Measurements from ENCODE around the gene COPE. TPM values are rescaled to one million over a fixed set of nuclear protein-coding genes. Genes with fewer than 3 reads are reported as not detected.

COPE gene
- total RNA-seq, 1 donor from 2014 or later: 128 TPM

DNA sequence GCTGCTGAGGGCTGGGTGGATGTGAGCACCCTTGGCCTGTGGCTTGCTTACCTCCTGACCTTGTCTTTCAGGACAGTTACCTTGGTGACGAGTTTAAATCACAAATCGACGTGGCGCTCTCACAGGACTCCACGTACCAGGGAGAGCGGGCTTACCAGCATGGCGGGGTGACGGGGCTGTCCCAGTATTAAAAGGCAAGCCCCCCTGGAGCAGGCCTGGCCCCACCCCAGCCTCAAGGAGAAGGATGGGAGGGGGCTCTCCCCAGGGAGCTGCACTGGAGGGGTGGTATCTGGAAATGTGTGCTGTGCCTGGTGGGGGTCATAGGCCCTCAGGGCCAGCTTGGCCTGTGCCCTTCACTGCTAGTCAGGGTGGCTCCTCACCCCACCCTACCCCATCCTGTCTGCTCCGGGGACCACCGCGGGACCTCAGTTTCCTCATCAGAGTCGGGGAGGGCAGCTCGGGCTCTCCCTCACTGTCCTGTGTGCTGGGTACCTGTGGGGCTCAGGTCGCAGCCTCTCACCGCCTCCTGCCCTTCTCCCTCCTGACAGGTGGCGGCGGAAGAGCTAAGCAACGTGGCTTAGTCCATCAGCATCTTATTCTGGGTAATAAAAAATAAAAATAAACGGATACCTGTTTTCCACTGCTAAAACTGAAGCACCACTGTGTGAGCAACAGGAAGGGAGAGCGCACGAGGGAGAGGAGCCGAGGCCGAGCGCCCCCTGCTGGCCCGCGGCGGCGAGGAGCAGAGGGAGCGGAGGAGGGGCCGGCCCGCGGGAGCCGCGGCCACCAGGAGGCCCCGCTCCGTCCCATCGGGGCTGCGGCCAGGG, 53.0 kb downstream of the COPE start:
- Histone ChIP-seq H3K27ac (replicated peaks) (no peak overlapping the region), H3K4me1 (peaks cover 25% of the 10 kb centered on the region), H3K4me3 (no peak overlapping the region), H3K27me3 (ENCODE audit: low read depth) (peaks cover 21% of the 10 kb centered on the region), H3K36me3 (peaks cover 65% of the 10 kb centered on the region), H3K9me3 (replicated peaks) (no peaks in the 10 kb centered on the region)
- peak; percentile 66 for DNase-seq
- TF ChIP-seq, protein P1, sequence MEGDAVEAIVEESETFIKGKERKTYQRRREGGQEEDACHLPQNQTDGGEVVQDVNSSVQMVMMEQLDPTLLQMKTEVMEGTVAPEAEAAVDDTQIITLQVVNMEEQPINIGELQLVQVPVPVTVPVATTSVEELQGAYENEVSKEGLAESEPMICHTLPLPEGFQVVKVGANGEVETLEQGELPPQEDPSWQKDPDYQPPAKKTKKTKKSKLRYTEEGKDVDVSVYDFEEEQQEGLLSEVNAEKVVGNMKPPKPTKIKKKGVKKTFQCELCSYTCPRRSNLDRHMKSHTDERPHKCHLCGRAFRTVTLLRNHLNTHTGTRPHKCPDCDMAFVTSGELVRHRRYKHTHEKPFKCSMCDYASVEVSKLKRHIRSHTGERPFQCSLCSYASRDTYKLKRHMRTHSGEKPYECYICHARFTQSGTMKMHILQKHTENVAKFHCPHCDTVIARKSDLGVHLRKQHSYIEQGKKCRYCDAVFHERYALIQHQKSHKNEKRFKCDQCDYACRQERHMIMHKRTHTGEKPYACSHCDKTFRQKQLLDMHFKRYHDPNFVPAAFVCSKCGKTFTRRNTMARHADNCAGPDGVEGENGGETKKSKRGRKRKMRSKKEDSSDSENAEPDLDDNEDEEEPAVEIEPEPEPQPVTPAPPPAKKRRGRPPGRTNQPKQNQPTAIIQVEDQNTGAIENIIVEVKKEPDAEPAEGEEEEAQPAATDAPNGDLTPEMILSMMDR (IDR thresholded peaks at IDR 0.05; ENCODE audit: borderline replicate concordance): peak; percentile 99
- intact Hi-C loops (cut with micrococcal nuclease): no loop called here

DNA sequence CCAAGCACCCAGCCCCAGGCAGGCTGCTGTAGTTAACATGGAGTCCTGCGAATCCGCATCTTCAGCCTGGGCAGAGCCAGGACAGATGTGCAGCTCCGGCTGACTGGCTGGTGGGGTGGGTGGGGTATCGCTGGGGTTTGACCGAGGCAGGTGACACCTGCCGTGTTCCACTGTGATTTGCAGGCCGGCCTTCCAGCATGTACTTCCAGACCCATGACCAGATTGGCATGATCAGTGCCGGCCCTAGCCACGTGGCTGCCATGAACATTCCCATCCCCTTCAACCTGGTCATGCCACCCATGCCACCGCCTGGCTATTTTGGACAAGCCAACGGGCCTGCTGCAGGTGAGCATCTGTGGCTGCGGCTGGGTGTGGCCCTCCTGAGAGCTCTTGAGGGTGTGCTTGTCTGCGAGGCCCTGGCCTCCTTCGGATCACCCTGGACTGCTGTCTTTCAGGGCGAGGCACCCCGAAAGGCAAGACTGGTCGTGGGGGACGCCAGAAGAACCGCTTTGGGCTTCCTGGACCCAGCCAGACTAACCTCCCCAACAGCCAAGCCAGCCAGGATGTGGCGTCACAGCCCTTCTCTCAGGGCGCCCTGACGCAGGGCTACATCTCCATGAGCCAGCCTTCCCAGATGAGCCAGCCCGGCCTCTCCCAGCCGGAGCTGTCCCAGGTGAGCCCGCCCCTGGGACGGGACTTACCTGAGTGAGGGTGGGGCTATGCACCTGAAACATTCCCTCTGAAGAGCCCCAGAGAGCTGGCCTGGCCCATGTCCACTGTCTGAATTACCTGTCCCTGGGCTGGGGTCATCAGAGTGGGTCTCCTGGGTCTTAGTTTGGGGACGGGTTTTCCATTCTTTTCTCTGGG, 53.8 kb downstream of the COPE start:
- intact Hi-C loops (cut with micrococcal nuclease): no loop called here
- no peak for DNase-seq

DNA sequence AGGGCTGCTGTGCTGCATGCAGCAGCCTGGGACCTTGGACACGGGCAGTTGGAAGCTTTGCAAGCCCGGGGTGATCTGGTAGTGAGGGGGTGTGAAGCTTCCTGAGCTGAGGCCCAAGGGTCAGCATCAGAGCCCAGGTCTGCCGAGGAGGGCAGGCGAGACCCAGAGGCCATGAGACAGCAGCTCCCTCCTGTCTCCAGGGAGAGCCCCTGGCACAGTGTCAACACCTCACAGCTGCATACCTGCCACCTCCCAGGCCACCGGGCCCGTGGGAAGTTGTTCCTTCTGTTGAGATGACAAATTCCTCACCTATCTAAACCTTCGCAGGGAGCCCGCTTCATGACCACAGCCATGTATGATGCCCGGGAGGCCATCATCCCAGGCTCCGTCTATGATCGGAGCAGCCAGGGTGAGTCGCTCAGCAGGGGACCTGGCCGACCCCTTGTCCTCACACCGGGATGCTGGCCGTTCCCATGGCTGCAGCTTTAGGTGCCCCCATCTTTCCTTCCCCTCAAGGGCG, 55.3 kb downstream of the COPE start:
- DNase-seq: no peak
- TF ChIP-seq, protein P1 (IDR thresholded peaks at IDR 0.05; ENCODE audit: borderline replicate concordance): no peak
- H3K4me3 ChIP-seq: no peak overlapping the region
- intact Hi-C loops (cut with micrococcal nuclease): no loop called here
- peaks cover 88% of the 10 kb centered on the region for H3K36me3 ChIP-seq
- H3K9me3 ChIP-seq (replicated peaks): no peaks in the 10 kb centered on the region
- H3K27me3 ChIP-seq (ENCODE audit: low read depth): no peaks in the 10 kb centered on the region
- no peak overlapping the region for H3K27ac ChIP-seq (replicated peaks)
- H3K4me1 ChIP-seq: peaks cover 29% of the 10 kb centered on the region

More for the DNA sequence above, 53.8 kb downstream of the COPE start:
- Histone ChIP-seq H3K4me1 (peaks cover 27% of the 10 kb centered on the region), H3K9me3 (replicated peaks) (no peaks in the 10 kb centered on the region), H3K36me3 (peaks cover 74% of the 10 kb centered on the region), H3K27me3 (ENCODE audit: low read depth) (peaks cover 13% of the 10 kb centered on the region), H3K4me3 (no peak overlapping the region), H3K27ac (replicated peaks) (no peak overlapping the region)
- TF ChIP-seq, protein P1 (IDR thresholded peaks at IDR 0.05; ENCODE audit: borderline replicate concordance): no peak

DNA sequence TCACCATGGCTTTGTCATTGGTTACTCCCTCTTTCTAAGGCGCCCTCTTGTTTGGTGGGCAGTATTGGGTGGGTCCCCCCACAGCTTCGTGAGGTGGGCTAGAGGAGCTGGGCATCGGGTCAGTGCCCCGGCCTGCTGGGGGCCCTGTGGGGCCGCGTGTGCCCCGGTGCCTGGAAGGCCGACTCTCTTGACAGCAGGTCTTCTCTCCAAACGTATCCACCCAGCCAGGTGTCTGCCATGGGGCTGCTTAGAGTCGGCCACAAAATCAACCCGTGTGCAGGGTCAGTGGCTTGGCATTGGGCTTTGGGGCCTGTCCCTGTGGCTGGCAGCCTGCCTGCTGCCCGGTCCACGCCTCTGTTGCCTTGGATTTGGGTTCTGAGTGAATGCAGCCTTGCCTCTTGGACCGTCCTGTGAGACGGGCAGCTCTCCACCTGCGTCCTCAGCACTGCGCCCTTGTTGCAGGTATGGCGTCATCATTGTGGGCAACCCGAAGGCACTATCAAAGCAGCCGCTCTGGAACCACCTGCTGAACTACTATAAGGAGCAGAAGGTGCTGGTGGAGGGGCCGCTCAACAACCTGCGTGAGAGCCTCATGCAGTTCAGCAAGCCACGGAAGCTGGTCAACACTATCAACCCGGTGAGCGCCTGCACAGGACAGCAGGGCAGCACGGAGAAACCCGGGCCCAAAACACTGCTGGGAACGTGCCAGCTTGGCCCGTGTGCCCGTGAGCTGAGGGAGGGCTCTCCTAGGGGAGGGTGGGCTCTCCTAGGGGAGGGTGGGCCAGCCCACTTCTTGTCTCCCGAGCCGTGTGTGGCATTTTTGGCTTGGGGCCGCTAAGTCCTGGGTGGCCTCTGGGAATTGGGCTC, 56.0 kb downstream of the COPE start:
- H3K27ac ChIP-seq (replicated peaks): no peak overlapping the region
- no peaks in the 10 kb centered on the region for H3K27me3 ChIP-seq (ENCODE audit: low read depth)
- H3K4me1 ChIP-seq: peaks cover 24% of the 10 kb centered on the region
- H3K4me3 ChIP-seq: no peak overlapping the region
- DNase-seq: no peak
- intact Hi-C loops (cut with micrococcal nuclease): no loop called here
- H3K36me3 ChIP-seq: peaks cover 95% of the 10 kb centered on the region
- TF ChIP-seq, protein P1 (IDR thresholded peaks at IDR 0.05; ENCODE audit: borderline replicate concordance): no peak
- H3K9me3 ChIP-seq (replicated peaks): no peaks in the 10 kb centered on the region

DNA sequence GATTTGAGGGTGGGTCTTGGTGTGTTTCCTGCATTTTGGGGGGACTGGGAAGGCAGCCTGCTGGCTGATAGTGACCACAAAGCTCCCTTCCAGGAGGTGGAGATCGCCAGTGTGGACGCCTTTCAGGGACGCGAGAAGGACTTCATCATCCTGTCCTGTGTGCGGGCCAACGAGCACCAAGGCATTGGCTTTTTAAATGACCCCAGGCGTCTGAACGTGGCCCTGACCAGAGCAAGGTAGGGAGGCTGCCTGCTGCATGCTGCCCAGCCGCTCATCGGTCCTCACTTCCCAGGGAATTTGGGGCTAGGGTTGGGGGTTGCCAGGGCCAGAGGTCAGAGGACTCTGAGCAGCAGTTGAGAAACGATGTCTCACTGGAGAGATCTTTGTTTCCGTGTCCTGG, 57.3 kb downstream of the COPE start:
- Histone ChIP-seq H3K36me3 (peaks cover 97% of the 10 kb centered on the region), H3K4me3 (no peak overlapping the region), H3K27ac (replicated peaks) (no peak overlapping the region), H3K27me3 (ENCODE audit: low read depth) (no peaks in the 10 kb centered on the region), H3K4me1 (peaks cover 21% of the 10 kb centered on the region), H3K9me3 (replicated peaks) (no peaks in the 10 kb centered on the region)
- TF ChIP-seq, protein P1 (IDR thresholded peaks at IDR 0.05; ENCODE audit: borderline replicate concordance): no peak
- no peak for DNase-seq
- intact Hi-C loops (cut with micrococcal nuclease): no loop called here
